ENCODE results near the gene CEP170.

GRCh38 chr1:243299069-243299468 is 44.0 kb upstream of the CEP170 start:
- TF ChIP-seq POLR2A (IDR thresholded peaks at IDR 0.05; ENCODE audit: low read depth, low read length) (no peak), TAF1 (IDR thresholded peaks at IDR 0.05; ENCODE audit: borderline replicate concordance, low read depth, low read length) (no peak)
